Mesenchymal stem cell (in vitro differentiated cells and primary cell): Measurements from ENCODE around the gene PLA2G2C.

Experiments used
- DNase-seq: peaks from one replicate; pipeline ENCODE4 v3.0.0-alpha.2; 2013
- H2AFZ ChIP-seq: one replicate; pipeline ENCODE4 v1.6.1; 2013; ENCODE audit warnings: low read depth, mild to moderate bottlenecking, control low read depth, inconsistent platforms, low read length, moderate library complexity
- H2AK5ac ChIP-seq: 2 replicates; pipeline ENCODE4 v1.6.1; 2013; ENCODE audit warnings: low read length, moderate library complexity, mild to moderate bottlenecking, inconsistent platforms; ENCODE audit not compliant: severe bottlenecking
- H2BK120ac ChIP-seq: one replicate; pipeline ENCODE4 v1.6.1; 2013; ENCODE audit warnings: low read depth, mild to moderate bottlenecking, inconsistent platforms, low read length, moderate library complexity
- H2BK12ac ChIP-seq, 2 experiments: one replicate each; pipeline ENCODE4 v1.6.1; 2013; ENCODE audit warnings: inconsistent platforms in 2 of 2, low read length in 2 of 2, mild to moderate bottlenecking in 2 of 2, moderate library complexity in 2 of 2, control low read depth in 1 of 2
- H2BK15ac ChIP-seq: one replicate; pipeline ENCODE4 v1.6.1; 2013; ENCODE audit warnings: mild to moderate bottlenecking, low read depth, inconsistent platforms; ENCODE audit not compliant: poor library complexity, severe bottlenecking
- H2BK5ac ChIP-seq: 2 replicates; pipeline ENCODE4 v1.6.1; 2013; ENCODE audit warnings: low read depth, mild to moderate bottlenecking, low read length, control low read depth, inconsistent platforms; ENCODE audit not compliant: poor library complexity, severe bottlenecking
- H3K14ac ChIP-seq, 2 experiments: one replicate each; pipeline ENCODE4 v1.6.1; 2013; ENCODE audit warnings: inconsistent platforms in 2 of 2, low read length in 2 of 2, control low read depth in 1 of 2, mild to moderate bottlenecking in 1 of 2, moderate library complexity in 1 of 2
- H3K18ac ChIP-seq, 2 experiments: one replicate each; pipeline ENCODE4 v1.6.1; 2013; ENCODE audit warnings: inconsistent platforms in 2 of 2, low read length in 2 of 2, control low read depth in 1 of 2, low read depth in 1 of 2, mild to moderate bottlenecking in 1 of 2
- H3K23ac ChIP-seq, 2 experiments: one replicate each; pipeline ENCODE4 v1.6.1; 2013; ENCODE audit warnings: inconsistent platforms in 2 of 2, low read length in 2 of 2, mild to moderate bottlenecking in 2 of 2, moderate library complexity in 2 of 2, control low read depth in 1 of 2
- H3K27ac ChIP-seq: 2 replicates; pipeline ENCODE4 v1.5.1; 2013; ENCODE audit warnings: mild to moderate bottlenecking, moderate library complexity, low read length, control low read depth, inconsistent platforms; ENCODE audit not compliant: poor library complexity, severe bottlenecking
- H3K27me3 ChIP-seq, 2 experiments: 2 replicates each; pipeline versions ENCODE4 v1.6.1 to v1.7.0; 2013; ENCODE audit warnings: low read length in 2 of 2, mild to moderate bottlenecking in 2 of 2, moderate library complexity in 2 of 2, control low read depth in 1 of 2, inconsistent platforms in 1 of 2; ENCODE audit not compliant: control insufficient read depth in 1 of 2, insufficient read depth in 1 of 2
- H3K36me3 ChIP-seq, 2 experiments: 2 replicates each; pipeline versions ENCODE4 v1.6.1 to v1.7.0; 2013; ENCODE audit warnings: low read length in 2 of 2, control low read depth in 1 of 2, inconsistent platforms in 1 of 2, low read depth in 1 of 2, mild to moderate bottlenecking in 1 of 2; ENCODE audit not compliant: insufficient read depth in 2 of 2, control insufficient read depth in 1 of 2
- H3K4ac ChIP-seq, 2 experiments: one replicate each; pipeline ENCODE4 v1.6.1; 2013; ENCODE audit warnings: inconsistent platforms in 2 of 2, low read length in 2 of 2, mild to moderate bottlenecking in 2 of 2, moderate library complexity in 2 of 2, control low read depth in 1 of 2, low read depth in 1 of 2
- H3K4me1 ChIP-seq: 2 replicates; pipeline ENCODE4 v1.6.1; 2013; ENCODE audit warnings: low read depth, low read length, control low read depth; ENCODE audit not compliant: control insufficient read depth, insufficient read depth
- H3K4me2 ChIP-seq: 2 replicates; pipeline ENCODE4 v1.6.1; 2013; ENCODE audit warnings: low read length, mild to moderate bottlenecking, inconsistent platforms; ENCODE audit not compliant: poor library complexity, severe bottlenecking
- H3K4me3 ChIP-seq, 2 experiments: 2 replicates each; pipeline versions ENCODE4 v1.5.1 to v1.7.0; 2013; ENCODE audit warnings: low read length in 2 of 2, mild to moderate bottlenecking in 2 of 2, control low read depth in 1 of 2, low read depth in 1 of 2; ENCODE audit not compliant: insufficient read depth in 1 of 2
- H3K79me1 ChIP-seq: replicated peaks from 2 replicates; pipeline ENCODE4 v1.6.1; 2013; ENCODE audit warnings: mild to moderate bottlenecking, control low read depth, low read length, inconsistent platforms; ENCODE audit not compliant: poor library complexity, severe bottlenecking
- H3K9ac ChIP-seq: 2 replicates; pipeline ENCODE4 v1.7.0; 2013; ENCODE audit warnings: mild to moderate bottlenecking, low read length, moderate library complexity
- H3K9me3 ChIP-seq: 2 replicates; pipeline ENCODE4 v1.7.0; 2013; ENCODE audit warnings: mild to moderate bottlenecking, low read length; ENCODE audit not compliant: control insufficient read depth
- H4K8ac ChIP-seq: one replicate; pipeline ENCODE4 v1.6.1; 2013; ENCODE audit warnings: inconsistent platforms, mild to moderate bottlenecking, low read length, moderate library complexity
- H4K91ac ChIP-seq: one replicate; pipeline ENCODE4 v1.6.1; 2013; ENCODE audit warnings: mild to moderate bottlenecking, low read length, inconsistent platforms
- WGBS: methylation state at CpG from one replicate; pipeline ENCODE4 v1.1.7; 2013; ENCODE audit warnings: mixed read lengths; 5-methylcytosine and 5-hydroxymethylcytosine counted together

The PLA2G2C gene

GRCh38 chr1:20184481-20184900 lies 1.8 kb downstream of the PLA2G2C start:
- Histone ChIP-seq H2AK5ac (no peak overlapping the region), H3K4me3 (no peak overlapping the region), H3K18ac (no peak overlapping the region), H2BK120ac (no peak overlapping the region), H4K8ac (peak overlapping the region; percentile 3), H3K27ac (no peak overlapping the region), H3K4me1 (peaks cover 4% of the 10 kb centered on the region), H4K91ac (no peak overlapping the region), H3K36me3 (no peaks in the 10 kb centered on the region), H3K4ac (no peak overlapping the region), H2AFZ (no peak overlapping the region), H2BK15ac (no peak overlapping the region), H3K27me3 (peaks cover 63 to 94% of the 10 kb centered on the region in 2 experiments), H3K9ac (no peak overlapping the region), H3K79me1 (no peaks in the 10 kb centered on the region), H3K23ac (no peak overlapping the region), H2BK12ac (no peak overlapping the region), H3K14ac (no peak overlapping the region), H3K4me2 (no peak overlapping the region), H2BK5ac (no peak overlapping the region), H3K9me3 (peaks cover 3% of the 10 kb centered on the region)
- 68% methylated on average over 4 of the region's 6 CpGs for WGBS
- DNase-seq = no peak

- no peak for DNase-seq
- H3K4me2 ChIP-seq = no peak overlapping the region
- H3K79me1 ChIP-seq = no peaks in the 10 kb centered on the region
- H2AFZ ChIP-seq = no peak overlapping the region
- no peak overlapping the region for H3K23ac ChIP-seq
- H3K9ac ChIP-seq = no peak overlapping the region
- no peak overlapping the region for H3K27ac ChIP-seq
- peaks cover 3% of the 10 kb centered on the region for H3K9me3 ChIP-seq
- no peak overlapping the region for H3K18ac ChIP-seq
- H4K91ac ChIP-seq = peak overlapping the region; percentile 53
- no peak overlapping the region for H3K4me3 ChIP-seq
- H2BK12ac ChIP-seq = no peak overlapping the region
- H3K36me3 ChIP-seq = no peaks in the 10 kb centered on the region
- no peak overlapping the region for H2AK5ac ChIP-seq
- no peak overlapping the region for H3K14ac ChIP-seq
- no peak overlapping the region for H2BK5ac ChIP-seq
- H2BK15ac ChIP-seq = no peak overlapping the region
- peaks cover 4% of the 10 kb centered on the region for H3K4me1 ChIP-seq
- H2BK120ac ChIP-seq = no peak overlapping the region
- H4K8ac ChIP-seq = no peak overlapping the region
- no peak overlapping the region for H3K4ac ChIP-seq
- H3K27me3 ChIP-seq = peaks cover 56 to 94% of the 10 kb centered on the region in 2 experiments
- 73% methylated on average over 6 of the region's 13 CpGs for WGBS
These were observed 2.6 kb downstream of the PLA2G2C start for GRCh38 chr1:20183616-20184271.

GRCh38 chr1:20183035-20183434 lies 3.3 kb downstream of the PLA2G2C start:
- H4K91ac ChIP-seq = no peak overlapping the region
- H2BK12ac ChIP-seq = no peak overlapping the region
- no peak overlapping the region for H2AFZ ChIP-seq
- H2BK15ac ChIP-seq = no peak overlapping the region
- no peak overlapping the region for H2AK5ac ChIP-seq
- H3K4me2 ChIP-seq = no peak overlapping the region
- H3K14ac ChIP-seq = no peak overlapping the region
- no peak overlapping the region for H3K23ac ChIP-seq
- no peak overlapping the region for H3K4ac ChIP-seq
- peaks cover 3% of the 10 kb centered on the region for H3K9me3 ChIP-seq
- no peak overlapping the region for H3K4me3 ChIP-seq
- no peaks in the 10 kb centered on the region for H3K36me3 ChIP-seq
- no peak overlapping the region for H3K18ac ChIP-seq
- H3K9ac ChIP-seq = no peak overlapping the region
- H3K27ac ChIP-seq = no peak overlapping the region
- no peak overlapping the region for H4K8ac ChIP-seq
- WGBS = 86% methylated on average over 9 of the region's 10 CpGs
- no peak overlapping the region for H2BK5ac ChIP-seq
- H3K27me3 ChIP-seq = peaks cover 51 to 94% of the 10 kb centered on the region in 2 experiments
- DNase-seq = no peak
- H3K4me1 ChIP-seq = peaks cover 4% of the 10 kb centered on the region
- no peaks in the 10 kb centered on the region for H3K79me1 ChIP-seq
- H2BK120ac ChIP-seq = no peak overlapping the region

- Histone ChIP-seq H3K27ac (no peak overlapping the region), H2BK15ac (no peak overlapping the region), H3K36me3 (no peaks in the 10 kb centered on the region), H2BK120ac (no peak overlapping the region), H3K9ac (no peak overlapping the region), H3K4me1 (peaks cover 4% of the 10 kb centered on the region), H2AK5ac (no peak overlapping the region), H2BK5ac (no peak overlapping the region), H2AFZ (no peak overlapping the region), H3K4ac (no peak overlapping the region), H2BK12ac (no peak overlapping the region), H3K27me3 (peaks cover 45 to 94% of the 10 kb centered on the region in 2 experiments), H4K8ac (no peak overlapping the region), H3K23ac (no peak overlapping the region), H3K79me1 (no peaks in the 10 kb centered on the region), H4K91ac (no peak overlapping the region), H3K4me3 (no peak overlapping the region), H3K14ac (no peak overlapping the region), H3K4me2 (no peak overlapping the region), H3K18ac (no peak overlapping the region), H3K9me3 (peaks cover 3% of the 10 kb centered on the region)
- DNase-seq = no peak
These were observed 3.9 kb downstream of the PLA2G2C start for GRCh38 chr1:20182415-20182814.
